ENCODE measurements around the gene PGLYRP4.

Gene PGLYRP4

GRCh38 chr1:153360592-153361479 is 12.2 kb upstream of the PGLYRP4 start:
- no peaks in the 10 kb centered on the region for H3K4me1 ChIP-seq (ENCODE audit: insufficient read depth, insufficient read length)
- H3K9ac ChIP-seq (ENCODE audit: insufficient read length, low read depth): no peak overlapping the region
- no peak overlapping the region for H3K4me3 ChIP-seq (ENCODE audit: insufficient read length, low read depth)
- TF ChIP-seq ZNF274 (IDR thresholded peaks at IDR 0.05; ENCODE audit: low read depth, low read length) (no peak), SUZ12 (IDR thresholded peaks at IDR 0.05; ENCODE audit: extremely low read depth, insufficient read depth, insufficient read length) (no peak), YY1 (IDR thresholded peaks at IDR 0.05; ENCODE audit: insufficient read depth, insufficient read length) (no peak)
- H3K36me3 ChIP-seq (ENCODE audit: insufficient read depth, insufficient read length, low read length): no peaks in the 10 kb centered on the region
- no peaks in the 10 kb centered on the region for H3K9me3 ChIP-seq (ENCODE audit: insufficient read depth, low read length)
- DNase-seq (ENCODE audit: low read depth, low spot score): no peak
- no peaks in the 10 kb centered on the region for H3K27me3 ChIP-seq (ENCODE audit: insufficient read depth, insufficient read length)

- Histone ChIP-seq H3K27me3 (ENCODE audit: insufficient read depth, insufficient read length) (no peaks in the 10 kb centered on the region), H3K36me3 (ENCODE audit: insufficient read depth, insufficient read length, low read length) (no peaks in the 10 kb centered on the region), H3K9me3 (ENCODE audit: insufficient read depth, low read length) (no peaks in the 10 kb centered on the region), H3K9ac (ENCODE audit: insufficient read length, low read depth) (no peak overlapping the region), H3K4me1 (ENCODE audit: insufficient read depth, insufficient read length) (no peaks in the 10 kb centered on the region), H3K4me3 (ENCODE audit: insufficient read length, low read depth) (no peak overlapping the region)
- TF ChIP-seq SUZ12 (IDR thresholded peaks at IDR 0.05; ENCODE audit: extremely low read depth, insufficient read depth, insufficient read length) (no peak), YY1 (IDR thresholded peaks at IDR 0.05; ENCODE audit: insufficient read depth, insufficient read length) (no peak), ZNF274 (IDR thresholded peaks at IDR 0.05; ENCODE audit: low read depth, low read length) (no peak)
- DNase-seq (ENCODE audit: low read depth, low spot score): no peak
Observed at GRCh38 chr1:153360190-153360589, 11.5 kb upstream of the PGLYRP4 start.

GRCh38 chr1:153359241-153359640 is 10.6 kb upstream of the PGLYRP4 start:
- Histone ChIP-seq H3K9me3 (ENCODE audit: insufficient read depth, low read length) (no peaks in the 10 kb centered on the region), H3K4me1 (ENCODE audit: insufficient read depth, insufficient read length) (peaks cover 2% of the 10 kb centered on the region), H3K9ac (ENCODE audit: insufficient read length, low read depth) (no peak overlapping the region), H3K27me3 (ENCODE audit: insufficient read depth, insufficient read length) (no peaks in the 10 kb centered on the region), H3K36me3 (ENCODE audit: insufficient read depth, insufficient read length, low read length) (no peaks in the 10 kb centered on the region), H3K4me3 (ENCODE audit: insufficient read length, low read depth) (no peak overlapping the region)
- TF ChIP-seq YY1 (IDR thresholded peaks at IDR 0.05; ENCODE audit: insufficient read depth, insufficient read length) (no peak), ZNF274 (IDR thresholded peaks at IDR 0.05; ENCODE audit: low read depth, low read length) (no peak), SUZ12 (IDR thresholded peaks at IDR 0.05; ENCODE audit: extremely low read depth, insufficient read depth, insufficient read length) (no peak)
- no peak for DNase-seq (ENCODE audit: low read depth, low spot score)

- Histone ChIP-seq H3K4me1 (ENCODE audit: insufficient read depth, insufficient read length) (peaks cover 2% of the 10 kb centered on the region), H3K36me3 (ENCODE audit: insufficient read depth, insufficient read length, low read length) (no peaks in the 10 kb centered on the region), H3K4me3 (ENCODE audit: insufficient read length, low read depth) (no peak overlapping the region), H3K27me3 (ENCODE audit: insufficient read depth, insufficient read length) (no peaks in the 10 kb centered on the region), H3K9me3 (ENCODE audit: insufficient read depth, low read length) (no peaks in the 10 kb centered on the region), H3K9ac (ENCODE audit: insufficient read length, low read depth) (no peak overlapping the region)
- TF ChIP-seq YY1 (IDR thresholded peaks at IDR 0.05; ENCODE audit: insufficient read depth, insufficient read length): no peak
- TF ChIP-seq ZNF274 (IDR thresholded peaks at IDR 0.05; ENCODE audit: low read depth, low read length): no peak
- TF ChIP-seq SUZ12 (IDR thresholded peaks at IDR 0.05; ENCODE audit: extremely low read depth, insufficient read depth, insufficient read length): no peak
- DNase-seq (ENCODE audit: low read depth, low spot score): no peak
Observed at GRCh38 chr1:153358691-153358975, 10.0 kb upstream of the PGLYRP4 start.

GRCh38 chr1:153357853-153358690 is 9.4 kb upstream of the PGLYRP4 start, which contains the start of gene S100A9:
Gene S100A9 (plus strand): TSS chr1:153357854. CDS start chr1:153358284, 430 bp downstream.
- no peak within 1 kb of the TSS for H3K4me3 ChIP-seq (ENCODE audit: insufficient read length, low read depth)
- H3K9me3 ChIP-seq (ENCODE audit: insufficient read depth, low read length): no peaks in the 10 kb centered on the region
- H3K27me3 ChIP-seq (ENCODE audit: insufficient read depth, insufficient read length): no peaks in the 10 kb centered on the region
- no peaks in the 10 kb centered on the region for H3K36me3 ChIP-seq (ENCODE audit: insufficient read depth, insufficient read length, low read length)
- peaks cover 5% of the 10 kb centered on the region for H3K4me1 ChIP-seq (ENCODE audit: insufficient read depth, insufficient read length)
- no peak for TF ChIP-seq ZNF274 (IDR thresholded peaks at IDR 0.05; ENCODE audit: low read depth, low read length)
- no peak for TF ChIP-seq YY1 (IDR thresholded peaks at IDR 0.05; ENCODE audit: insufficient read depth, insufficient read length)
- no peak for TF ChIP-seq SUZ12 (IDR thresholded peaks at IDR 0.05; ENCODE audit: extremely low read depth, insufficient read depth, insufficient read length)
- DNase-seq (ENCODE audit: low read depth, low spot score): no peak
- no peak within 1 kb of the TSS for H3K9ac ChIP-seq (ENCODE audit: insufficient read length, low read depth)

- Histone ChIP-seq H3K4me3 (ENCODE audit: insufficient read length, low read depth) (no peak overlapping the region), H3K9ac (ENCODE audit: insufficient read length, low read depth) (no peak overlapping the region), H3K27me3 (ENCODE audit: insufficient read depth, insufficient read length) (no peaks in the 10 kb centered on the region), H3K9me3 (ENCODE audit: insufficient read depth, low read length) (no peaks in the 10 kb centered on the region), H3K4me1 (ENCODE audit: insufficient read depth, insufficient read length) (peaks cover 6% of the 10 kb centered on the region), H3K36me3 (ENCODE audit: insufficient read depth, insufficient read length, low read length) (no peaks in the 10 kb centered on the region)
- DNase-seq (ENCODE audit: low read depth, low spot score): no peak
- TF ChIP-seq SUZ12 (IDR thresholded peaks at IDR 0.05; ENCODE audit: extremely low read depth, insufficient read depth, insufficient read length) (no peak), YY1 (IDR thresholded peaks at IDR 0.05; ENCODE audit: insufficient read depth, insufficient read length) (no peak)
Observed at GRCh38 chr1:153357076-153357852, 8.6 kb upstream of the PGLYRP4 start.
